ENCODE data around the gene PHF23. TPM values are rescaled to one million over a fixed set of nuclear protein-coding genes. Genes with fewer than 3 reads are reported as not detected.

PHF23 gene
- total and polyA plus RNA-seq, 9 of the 15 experiments (the other 6 are each of a cell fraction or from before 2014, with no cell fraction given), result 7.4 to 87.5 (median 33.7) TPM

- intact Hi-C loops (cut with micrococcal nuclease) (no loop called here), in situ Hi-C loops (cut with MboI) (no loop called here)
- Histone ChIP-seq H3K9ac (ENCODE audit: insufficient read depth in 1 of 2, low read depth in 2 of 2, low read length in 2 of 2) (no peak overlapping the region; a peak in 1 of 4 replicates), H3K4me1 (replicated peaks in 1 of 2; ENCODE audit: control insufficient read depth in 2 of 2, insufficient read depth in 2 of 2, low read length in 2 of 2) (peaks cover 25 to 57% of the 10 kb centered on the region in 2 experiments), H3K27me3 (ENCODE audit: control insufficient read depth in 2 of 2, insufficient read depth in 2 of 2, low read length in 2 of 2) (no peaks in the 10 kb centered on the region), H3K79me2 (ENCODE audit: control insufficient read depth, insufficient read depth, low read length) (peaks cover 24% of the 10 kb centered on the region), H3K4me3 (no peak overlapping the region), H3K4me2 (ENCODE audit: insufficient read depth, low read length) (no peak overlapping the region), H3K9me3 (replicated peaks; ENCODE audit: control insufficient read depth, insufficient read depth, low read depth, low read length) (no peaks in the 10 kb centered on the region), H3K9me1 (ENCODE audit: control insufficient read depth, insufficient read depth, low read length) (peaks cover 6% of the 10 kb centered on the region), H4K20me1 (replicated peaks; ENCODE audit: control insufficient read depth, insufficient read depth, low read length) (peaks cover 6% of the 10 kb centered on the region), H3K36me3 (ENCODE audit: control insufficient read depth, insufficient read depth, low read length) (peaks cover 68% of the 10 kb centered on the region; the same call in 2 of the 3 replicates), H3K27ac (ENCODE audit: extremely low read depth, low read depth, low read length) (no peak overlapping the region), H2AFZ (ENCODE audit: low read depth, low read length) (no peak overlapping the region)
- TF ChIP-seq POLR2AphosphoS2 (IDR thresholded peaks at IDR 0.05; ENCODE audit: low read length) (peak; percentile 16; the same call in 1 of the 2 replicates), PML (IDR thresholded peaks at IDR 0.05; ENCODE audit: low read length) (0 out of 2 replicates have a peak, but pooled peaks have one; percentile 10), ELF4 (CRISPR knock-in tag; IDR thresholded peaks at IDR 0.05) (0 out of 2 replicates have a peak, but pooled peaks have one; percentile 14), PHF20 (IDR thresholded peaks at IDR 0.05; ENCODE audit: partially characterized antibody) (no peak), POLR2AphosphoS5 (IDR thresholded peaks at IDR 0.05; ENCODE audit: control insufficient read depth, insufficient read depth, low read depth, low read length) (peak; percentile 10; the same call in 1 of the 2 replicates), POLR2A (conservative IDR thresholded peaks at IDR 0.05) (peak; percentile 58), RBFOX2 (IDR thresholded peaks at IDR 0.05; ENCODE audit: low read depth, low read length) (peak; percentile 38; the same call in 1 of the 2 replicates)
- TF ChIP-seq, protein P1, sequence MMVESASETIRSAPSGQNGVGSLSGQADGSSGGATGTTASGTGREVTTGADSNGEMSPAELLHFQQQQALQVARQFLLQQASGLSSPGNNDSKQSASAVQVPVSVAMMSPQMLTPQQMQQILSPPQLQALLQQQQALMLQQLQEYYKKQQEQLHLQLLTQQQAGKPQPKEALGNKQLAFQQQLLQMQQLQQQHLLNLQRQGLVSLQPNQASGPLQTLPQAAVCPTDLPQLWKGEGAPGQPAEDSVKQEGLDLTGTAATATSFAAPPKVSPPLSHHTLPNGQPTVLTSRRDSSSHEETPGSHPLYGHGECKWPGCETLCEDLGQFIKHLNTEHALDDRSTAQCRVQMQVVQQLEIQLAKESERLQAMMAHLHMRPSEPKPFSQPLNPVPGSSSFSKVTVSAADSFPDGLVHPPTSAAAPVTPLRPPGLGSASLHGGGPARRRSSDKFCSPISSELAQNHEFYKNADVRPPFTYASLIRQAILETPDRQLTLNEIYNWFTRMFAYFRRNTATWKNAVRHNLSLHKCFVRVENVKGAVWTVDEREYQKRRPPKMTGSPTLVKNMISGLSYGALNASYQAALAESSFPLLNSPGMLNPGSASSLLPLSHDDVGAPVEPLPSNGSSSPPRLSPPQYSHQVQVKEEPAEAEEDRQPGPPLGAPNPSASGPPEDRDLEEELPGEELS (CRISPR knock-in tag; IDR thresholded peaks at IDR 0.05; ENCODE audit: borderline replicate concordance), result no peak
- DNase-seq (ENCODE audit: extremely low read depth in 1 of 4, low spot score in 3 of 4), result no peak
- TSS peak; percentile 41 for BruUV-seq (replicated peaks)
- 85% methylated on average over 12 of the region's 15 CpGs for WGBS (ENCODE audit: insufficient coverage, low coverage, missing lambda C conversion rate)
- CTCF ChIA-PET (ENCODE audit: low intra/inter-chr PET ratio), result no interaction called here
- no peak for ATAC-seq
- no peak for FAIRE-seq
- POLR2A ChIA-PET, result interaction anchor here (0.8 to 7.7 kb wide), 3 partner anchors 8 to 254 kb away, joined by 3 to 73 read pairs (median 19); partner anchors contain the start of gene DVL2
These were observed 16.9 kb downstream of the PHF23 start for GRCh38 chr17:7222093-7222971.

Data from K562 (cell line).